Measurements from ENCODE around the gene PLCB3.

Gene PLCB3

GRCh38 chr11:64263021-64263946 is 12.0 kb downstream of the PLCB3 start:
- in situ Hi-C loops (cut with MboI; ENCODE audit: low sequenced_read_pairs): no loop called here

GRCh38 chr11:64263947-64264317 is 12.6 kb downstream of the PLCB3 start:
- in situ Hi-C loops (cut with MboI; ENCODE audit: low sequenced_read_pairs): no loop called here

- in situ Hi-C loops (cut with MboI; ENCODE audit: low sequenced_read_pairs): no loop called here
Observed at GRCh38 chr11:64264371-64264852, 13.1 kb downstream of the PLCB3 start.

- in situ Hi-C loops (cut with MboI; ENCODE audit: low sequenced_read_pairs): no loop called here
Observed at GRCh38 chr11:64265176-64266160, 14.1 kb downstream of the PLCB3 start.

- in situ Hi-C loops (cut with MboI; ENCODE audit: low sequenced_read_pairs): no loop called here
Observed at GRCh38 chr11:64266339-64266738, 15.0 kb downstream of the PLCB3 start.

GRCh38 chr11:64267207-64267945 is 16.0 kb downstream of the PLCB3 start:
- in situ Hi-C loops (cut with MboI; ENCODE audit: low sequenced_read_pairs): no loop called here

GRCh38 chr11:64268025-64268892 is 16.9 kb downstream of the PLCB3 start:
- in situ Hi-C loops (cut with MboI; ENCODE audit: low sequenced_read_pairs): no loop called here

GRCh38 chr11:64268893-64269539 is 17.7 kb downstream of the PLCB3 start:
- in situ Hi-C loops (cut with MboI; ENCODE audit: low sequenced_read_pairs): no loop called here

- in situ Hi-C loops (cut with MboI; ENCODE audit: low sequenced_read_pairs): no loop called here
Observed at GRCh38 chr11:64269540-64270220, 18.4 kb downstream of the PLCB3 start.

GRCh38 chr11:64275031-64275800 is 23.9 kb downstream of the PLCB3 start:
- in situ Hi-C loops (cut with MboI; ENCODE audit: low sequenced_read_pairs): no loop called here

- in situ Hi-C loops (cut with MboI; ENCODE audit: low sequenced_read_pairs): no loop called here
Observed at GRCh38 chr11:64275841-64276240, 24.5 kb downstream of the PLCB3 start.

GRCh38 chr11:64276653-64277431 is 25.5 kb downstream of the PLCB3 start:
- in situ Hi-C loops (cut with MboI; ENCODE audit: low sequenced_read_pairs): no loop called here

- in situ Hi-C loops (cut with MboI; ENCODE audit: low sequenced_read_pairs): no loop called here
Observed at GRCh38 chr11:64278576-64279190, 27.4 kb downstream of the PLCB3 start.

- in situ Hi-C loops (cut with MboI; ENCODE audit: low sequenced_read_pairs): no loop called here
Observed at GRCh38 chr11:64281957-64282770, 30.8 kb downstream of the PLCB3 start.

- in situ Hi-C loops (cut with MboI; ENCODE audit: low sequenced_read_pairs): no loop called here
Observed at GRCh38 chr11:64283092-64283491, 31.8 kb downstream of the PLCB3 start.

Measured in HL-60/S4 treated with phorbol 12-myristate 13-acetate at 8.2 ng/mL for 4 days and 3 days (cell line).